NCI-H82 (cell line): ENCODE results near the gene BLID.
A peak's percentile ranks its signal among the peaks of the same experiment; 100 is the strongest.

ENCODE experiments used
- DNase-seq: peaks from one replicate; lab custom pipeline; 2025; lab: John Stamatoyannopoulos, UW

Gene BLID

GRCh38 chr11:122081073-122081472 lies 34.9 kb downstream of the BLID start:
- no peak for DNase-seq

- DNase-seq = no peak
These were observed 38.6 kb downstream of the BLID start for GRCh38 chr11:122077459-122077858.

- DNase-seq = no peak
These were observed 39.4 kb downstream of the BLID start for GRCh38 chr11:122076512-122077120.

GRCh38 chr11:122075016-122075415 lies 41.0 kb downstream of the BLID start:
- DNase-seq = no peak

GRCh38 chr11:122074022-122074421 lies 42.0 kb downstream of the BLID start:
- no peak for DNase-seq

- peak; percentile 10 for DNase-seq
These were observed 44.3 kb downstream of the BLID start for GRCh38 chr11:122071709-122072202.

- peak; percentile 40 for DNase-seq
These were observed 46.2 kb downstream of the BLID start for GRCh38 chr11:122069707-122070360.

GRCh38 chr11:122068837-122069236 lies 47.2 kb downstream of the BLID start:
- no peak for DNase-seq

GRCh38 chr11:122068141-122068540 lies 47.9 kb downstream of the BLID start:
- DNase-seq = no peak
